Neural progenitor cell (in vitro differentiated cells): ENCODE measurements around the gene CTIF. TPM values are rescaled to one million over a fixed set of nuclear protein-coding genes. Genes with fewer than 3 reads are reported as not detected.

Experiments
- DNase-seq: peaks from one replicate; pipeline ENCODE4 v3.0.0-alpha.2; 2016; ENCODE audit warnings: low spot score
- H2AFZ ChIP-seq: fragments of 200-600 bp; sonication (generic); replicated peaks from 2 replicates; pipeline ENCODE4 v1.6.1; 2016; ENCODE audit warnings: antibody characterized with exemption
- H3F3A ChIP-seq: fragments of 200-600 bp; sonication (generic); 2 replicates; pipeline ENCODE4 v1.6.1; 2016; ENCODE audit warnings: antibody characterized with exemption, low read depth
- H3K27ac ChIP-seq: fragments of 200-600 bp; sonication (generic); 2 replicates; pipeline ENCODE4 v1.5.1; 2016; ENCODE audit warnings: mild to moderate bottlenecking
- H3K27me3 ChIP-seq: fragments of 200-600 bp; sonication (generic); 2 replicates; pipeline ENCODE4 v1.6.1; 2016; ENCODE audit warnings: mild to moderate bottlenecking, moderate library complexity
- H3K36me3 ChIP-seq: fragments of 200-600 bp; sonication (generic); 2 replicates; pipeline ENCODE4 v1.5.1; 2016
- H3K4me1 ChIP-seq: fragments of 200-600 bp; sonication (generic); 2 replicates; pipeline ENCODE4 v1.6.1; 2016; ENCODE audit warnings: mixed run types
- H3K4me2 ChIP-seq: fragments of 200-600 bp; sonication (generic); 2 replicates; pipeline ENCODE4 v1.6.1; 2016
- H3K4me3 ChIP-seq: fragments of 200-600 bp; sonication (generic); 2 replicates; pipeline ENCODE4 v1.5.1; 2016
- H3K79me2 ChIP-seq: fragments of 200-600 bp; sonication (generic); 2 replicates; pipeline ENCODE4 v1.6.1; 2016; ENCODE audit warnings: low read depth
- H3K9ac ChIP-seq: fragments of 200-600 bp; sonication (generic); 2 replicates; pipeline ENCODE4 v1.6.1; 2016
- H3K9me3 ChIP-seq: fragments of 200-600 bp; sonication (generic); 2 replicates; pipeline ENCODE4 v1.5.1; 2016; ENCODE audit warnings: low read depth
- H4K20me1 ChIP-seq: fragments of 200-600 bp; sonication (generic); 2 replicates; pipeline ENCODE4 v1.6.1; 2016; ENCODE audit warnings: low read depth
- H3K27ac Mint-ChIP-seq: 3 replicates; pipeline ENCODE4 v1.8.0; 2021; ENCODE audit warnings: mixed read lengths
- H3K27me3 Mint-ChIP-seq: 2 replicates; pipeline ENCODE4 v1.8.0; 2022; ENCODE audit warnings: low read depth, mild to moderate bottlenecking, inconsistent platforms, moderate library complexity, mixed read lengths; ENCODE audit not compliant: insufficient read depth
- H3K36me3 Mint-ChIP-seq: 3 replicates; pipeline ENCODE4 v1.8.0; 2021; ENCODE audit warnings: mixed read lengths
- H3K4me1 Mint-ChIP-seq: 3 replicates; pipeline ENCODE4 v1.8.0; 2021; ENCODE audit warnings: mixed read lengths
- H3K4me3 Mint-ChIP-seq: 3 replicates; pipeline ENCODE4 v1.8.0; 2021; ENCODE audit warnings: mild to moderate bottlenecking, moderate library complexity, mixed read lengths
- H3K9me3 Mint-ChIP-seq: 3 replicates; pipeline ENCODE4 v1.8.0; 2020; ENCODE audit warnings: mixed read lengths
- EZH2 ChIP-seq: fragments of 200-600 bp; sonication (generic); IDR thresholded peaks from 2 replicates; pipeline ENCODE4 v1.6.1; 2017; ENCODE audit warnings: antibody characterized with exemption, mild to moderate bottlenecking, moderate library complexity
- EZH2phosphoT487 ChIP-seq: fragments of 200-600 bp; sonication (generic); IDR thresholded peaks from 2 replicates; pipeline ENCODE4 v1.6.1; 2017; ENCODE audit warnings: antibody characterized with exemption
- total RNA-seq: library from RNA; depleted of rRNA; stranded (reverse); fragments of >200 nt; gene quantifications from 2 replicates; pipeline ENCODE4 v1.2.3, GENCODE V29; 2015; ENCODE audit warnings: low replicate concordance
- TF ChIP-seq, protein P1 (sequence below): fragments of 200-600 bp; sonication (generic); IDR thresholded peaks from 2 replicates; pipeline ENCODE4 v1.5.1; 2017; ENCODE audit warnings: antibody characterized with exemption, mild to moderate bottlenecking

Gene CTIF
- total RNA-seq, 1 donor from 2014 or later, result 17.6 TPM

DNA sequence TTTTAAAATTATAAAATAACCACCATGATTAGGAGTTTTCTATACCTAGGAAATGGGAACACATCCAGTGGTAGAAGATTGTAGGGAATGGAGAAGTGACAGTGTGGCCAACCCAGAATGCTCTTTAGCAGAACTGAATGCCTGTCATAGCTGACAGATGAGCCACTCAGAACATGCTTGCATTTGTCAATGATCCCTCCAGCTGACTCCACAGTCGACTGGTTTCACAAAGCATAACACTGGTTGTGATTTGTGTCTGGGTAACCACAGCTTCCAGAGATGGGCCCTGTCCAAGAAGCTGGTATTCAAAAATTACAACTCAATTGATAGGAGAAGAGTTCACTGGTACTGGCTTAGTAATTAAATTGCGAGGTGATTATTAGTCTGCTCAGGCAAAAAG, 9.0 kb upstream of the CTIF start:
- no peaks in the 10 kb centered on the region for H3K27me3 ChIP-seq
- H3K36me3 ChIP-seq, result no peaks in the 10 kb centered on the region
- H3K4me1 ChIP-seq, result peaks cover 7% of the 10 kb centered on the region
- no peak overlapping the region for H3K4me3 ChIP-seq
- no peak overlapping the region for H3K27ac ChIP-seq
- no peak overlapping the region for H3K27ac Mint-ChIP-seq
- no peaks in the 10 kb centered on the region for H4K20me1 ChIP-seq
- no peaks in the 10 kb centered on the region for H3K36me3 Mint-ChIP-seq
- no peak overlapping the region for H2AFZ ChIP-seq
- H3K9ac ChIP-seq, result no peak overlapping the region
- H3K4me1 Mint-ChIP-seq, result peaks cover 6% of the 10 kb centered on the region
- no peak overlapping the region for H3K4me2 ChIP-seq
- peaks cover 11% of the 10 kb centered on the region for H3K27me3 Mint-ChIP-seq
- H3K4me3 Mint-ChIP-seq, result no peak overlapping the region
- H3K9me3 ChIP-seq, result no peaks in the 10 kb centered on the region
- no peaks in the 10 kb centered on the region for H3K9me3 Mint-ChIP-seq
- no peaks in the 10 kb centered on the region for H3K79me2 ChIP-seq
- no peak for DNase-seq
- no peaks in the 10 kb centered on the region for H3F3A ChIP-seq
- TF ChIP-seq EZH2phosphoT487 (no peak), EZH2 (no peak)
- TF ChIP-seq, protein P1, sequence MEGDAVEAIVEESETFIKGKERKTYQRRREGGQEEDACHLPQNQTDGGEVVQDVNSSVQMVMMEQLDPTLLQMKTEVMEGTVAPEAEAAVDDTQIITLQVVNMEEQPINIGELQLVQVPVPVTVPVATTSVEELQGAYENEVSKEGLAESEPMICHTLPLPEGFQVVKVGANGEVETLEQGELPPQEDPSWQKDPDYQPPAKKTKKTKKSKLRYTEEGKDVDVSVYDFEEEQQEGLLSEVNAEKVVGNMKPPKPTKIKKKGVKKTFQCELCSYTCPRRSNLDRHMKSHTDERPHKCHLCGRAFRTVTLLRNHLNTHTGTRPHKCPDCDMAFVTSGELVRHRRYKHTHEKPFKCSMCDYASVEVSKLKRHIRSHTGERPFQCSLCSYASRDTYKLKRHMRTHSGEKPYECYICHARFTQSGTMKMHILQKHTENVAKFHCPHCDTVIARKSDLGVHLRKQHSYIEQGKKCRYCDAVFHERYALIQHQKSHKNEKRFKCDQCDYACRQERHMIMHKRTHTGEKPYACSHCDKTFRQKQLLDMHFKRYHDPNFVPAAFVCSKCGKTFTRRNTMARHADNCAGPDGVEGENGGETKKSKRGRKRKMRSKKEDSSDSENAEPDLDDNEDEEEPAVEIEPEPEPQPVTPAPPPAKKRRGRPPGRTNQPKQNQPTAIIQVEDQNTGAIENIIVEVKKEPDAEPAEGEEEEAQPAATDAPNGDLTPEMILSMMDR, result no peak

DNA sequence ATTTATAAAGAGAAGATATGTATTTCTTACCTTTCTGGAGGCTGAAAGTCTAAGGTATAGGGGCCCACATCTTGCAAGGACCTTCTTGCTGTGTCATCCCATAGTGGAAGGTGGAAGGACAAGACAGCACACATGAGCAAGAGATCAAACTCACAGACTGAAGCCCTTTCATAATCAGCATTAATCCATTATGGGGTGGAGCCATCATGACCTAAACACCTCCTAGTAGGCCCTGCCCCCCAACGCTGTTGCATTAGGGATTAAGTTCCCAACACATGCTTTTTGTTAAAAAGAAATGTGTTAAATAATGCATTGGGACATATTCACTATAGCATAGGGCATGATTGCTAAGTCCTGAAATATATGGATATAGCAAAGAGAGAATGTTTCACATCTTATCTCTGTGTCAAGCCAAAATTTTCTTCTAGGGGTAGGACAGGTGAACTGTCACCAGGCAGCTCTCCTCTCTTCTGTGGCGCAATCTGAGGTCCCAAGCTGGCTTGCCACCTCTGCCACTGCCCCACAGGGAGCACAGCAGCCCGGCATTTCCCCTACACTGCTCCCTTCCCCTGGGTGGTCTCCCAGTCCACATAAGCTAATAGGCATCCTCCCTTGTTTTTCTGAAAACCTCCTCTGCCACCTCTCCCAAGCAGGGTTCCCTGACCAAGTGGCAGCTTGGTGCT, 8.3 kb upstream of the CTIF start:
- peaks cover 3% of the 10 kb centered on the region for H3K27me3 Mint-ChIP-seq
- Histone ChIP-seq H3K27ac (no peak overlapping the region), H3K79me2 (no peaks in the 10 kb centered on the region), H3K27me3 (no peaks in the 10 kb centered on the region), H3K4me2 (no peak overlapping the region), H2AFZ (no peak overlapping the region), H4K20me1 (no peaks in the 10 kb centered on the region), H3K4me1 (peaks cover 7% of the 10 kb centered on the region), H3K36me3 (no peaks in the 10 kb centered on the region), H3K9me3 (no peaks in the 10 kb centered on the region), H3K4me3 (no peak overlapping the region), H3K9ac (no peak overlapping the region), H3F3A (no peaks in the 10 kb centered on the region)
- no peaks in the 10 kb centered on the region for H3K9me3 Mint-ChIP-seq
- no peak overlapping the region for H3K27ac Mint-ChIP-seq
- peaks cover 6% of the 10 kb centered on the region for H3K4me1 Mint-ChIP-seq
- TF ChIP-seq EZH2, result no peak
- no peak for TF ChIP-seq EZH2phosphoT487
- TF ChIP-seq, protein P1, result no peak
- DNase-seq, result no peak
- no peak overlapping the region for H3K4me3 Mint-ChIP-seq
- no peaks in the 10 kb centered on the region for H3K36me3 Mint-ChIP-seq

DNA sequence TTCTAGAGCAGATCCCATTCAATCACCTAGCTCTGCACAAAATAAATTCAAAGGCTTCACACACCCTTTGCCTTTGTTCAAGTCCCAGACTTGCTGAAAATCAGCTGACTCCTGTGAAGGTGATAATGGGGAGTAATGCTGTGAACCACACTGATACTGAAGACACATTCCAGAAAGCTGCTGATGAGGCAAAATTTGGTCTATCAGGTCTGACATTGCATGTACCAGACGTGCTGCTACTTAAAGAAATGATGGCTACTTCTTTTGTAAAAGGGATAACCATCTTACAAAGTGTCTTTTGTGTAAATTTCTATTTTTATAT, 7.8 kb upstream of the CTIF start:
- Histone ChIP-seq H3K36me3 (no peaks in the 10 kb centered on the region), H3K4me1 (peaks cover 7% of the 10 kb centered on the region), H3F3A (no peaks in the 10 kb centered on the region), H4K20me1 (no peaks in the 10 kb centered on the region), H2AFZ (no peak overlapping the region), H3K27ac (no peak overlapping the region), H3K4me3 (no peak overlapping the region), H3K27me3 (no peaks in the 10 kb centered on the region), H3K9ac (no peak overlapping the region), H3K4me2 (no peak overlapping the region), H3K9me3 (no peaks in the 10 kb centered on the region), H3K79me2 (no peaks in the 10 kb centered on the region)
- TF ChIP-seq EZH2 (no peak), EZH2phosphoT487 (no peak)
- TF ChIP-seq, protein P1, result no peak
- Mint-ChIP-seq H3K4me3 (no peak overlapping the region), H3K27ac (no peak overlapping the region), H3K9me3 (no peaks in the 10 kb centered on the region), H3K4me1 (peaks cover 6% of the 10 kb centered on the region), H3K36me3 (no peaks in the 10 kb centered on the region), H3K27me3 (peaks cover 3% of the 10 kb centered on the region)
- DNase-seq, result no peak
